ENCODE results near the gene TRIP11.

The TRIP11 gene

GRCh38 chr14:91983588-91983987 lies 56.3 kb downstream of the TRIP11 start:
- H2AFZ ChIP-seq (ENCODE audit: low read length, unreplicated experiment) = no peak overlapping the region
- peaks cover 54% of the 10 kb centered on the region for H3K4me1 ChIP-seq (ENCODE audit: control insufficient read depth, insufficient read depth, low read length, unreplicated experiment)
- H3K27me3 ChIP-seq (ENCODE audit: insufficient read depth, low read length) = no peaks in the 10 kb centered on the region
- H3K27ac ChIP-seq (ENCODE audit: low read depth, low read length) = peak overlapping the region; percentile 92
- peaks cover 29% of the 10 kb centered on the region; the same call in 1 of the 2 replicates for H3K36me3 ChIP-seq (ENCODE audit: insufficient read depth, low read length)
- peaks cover 8% of the 10 kb centered on the region for H3K79me2 ChIP-seq (ENCODE audit: control insufficient read depth, insufficient read depth, low read length, unreplicated experiment)
- no peak overlapping the region for H3K4me3 ChIP-seq (ENCODE audit: low read depth, low read length)

DNA sequence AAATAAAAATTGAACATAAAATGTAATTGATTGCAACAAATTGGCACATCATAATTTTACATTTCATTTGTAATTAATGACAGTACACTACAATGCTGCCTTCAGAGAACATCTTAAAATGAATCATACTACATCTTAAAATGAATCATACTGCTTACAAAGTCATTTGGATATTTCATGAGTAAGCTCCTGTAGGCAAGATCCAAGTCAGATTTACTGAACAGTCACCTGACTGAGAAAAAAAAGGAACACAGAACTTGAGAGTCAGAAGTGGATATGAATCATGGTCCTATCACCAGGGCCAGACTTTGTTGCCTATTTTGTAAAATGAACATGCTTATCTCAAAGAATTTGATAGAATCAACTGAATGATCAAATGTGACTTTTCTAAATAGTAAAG lies 59.7 kb downstream of the TRIP11 start:
- H3K27me3 ChIP-seq (ENCODE audit: insufficient read depth, low read length) = no peaks in the 10 kb centered on the region
- H3K4me3 ChIP-seq (ENCODE audit: low read depth, low read length) = no peak overlapping the region
- peak overlapping the region; percentile 68 for H3K27ac ChIP-seq (ENCODE audit: low read depth, low read length)
- H2AFZ ChIP-seq (ENCODE audit: low read length, unreplicated experiment) = no peak overlapping the region
- H3K4me1 ChIP-seq (ENCODE audit: control insufficient read depth, insufficient read depth, low read length, unreplicated experiment) = peaks cover 38% of the 10 kb centered on the region
- H3K36me3 ChIP-seq (ENCODE audit: insufficient read depth, low read length) = peaks cover 24% of the 10 kb centered on the region
- H3K79me2 ChIP-seq (ENCODE audit: control insufficient read depth, insufficient read depth, low read length, unreplicated experiment) = peaks cover 8% of the 10 kb centered on the region

GRCh38 chr14:91977884-91978283 lies 62.0 kb downstream of the TRIP11 start:
- Histone ChIP-seq H3K4me1 (ENCODE audit: control insufficient read depth, insufficient read depth, low read length, unreplicated experiment) (peaks cover 15% of the 10 kb centered on the region), H3K27me3 (ENCODE audit: insufficient read depth, low read length) (no peaks in the 10 kb centered on the region), H3K4me3 (ENCODE audit: low read depth, low read length) (no peak overlapping the region), H3K79me2 (ENCODE audit: control insufficient read depth, insufficient read depth, low read length, unreplicated experiment) (peaks cover 8% of the 10 kb centered on the region), H2AFZ (ENCODE audit: low read length, unreplicated experiment) (no peak overlapping the region), H3K36me3 (ENCODE audit: insufficient read depth, low read length) (peaks cover 32% of the 10 kb centered on the region), H3K27ac (ENCODE audit: low read depth, low read length) (no peak overlapping the region)

- Histone ChIP-seq H3K4me3 (ENCODE audit: low read depth, low read length) (no peak overlapping the region), H2AFZ (ENCODE audit: low read length, unreplicated experiment) (no peak overlapping the region), H3K36me3 (ENCODE audit: insufficient read depth, low read length) (peaks cover 33% of the 10 kb centered on the region), H3K4me1 (ENCODE audit: control insufficient read depth, insufficient read depth, low read length, unreplicated experiment) (peaks cover 12% of the 10 kb centered on the region), H3K27me3 (ENCODE audit: insufficient read depth, low read length) (no peaks in the 10 kb centered on the region), H3K27ac (ENCODE audit: low read depth, low read length) (no peak overlapping the region), H3K79me2 (ENCODE audit: control insufficient read depth, insufficient read depth, low read length, unreplicated experiment) (peaks cover 4% of the 10 kb centered on the region)
Observed at GRCh38 chr14:91975763-91976162, 64.1 kb downstream of the TRIP11 start.

- Histone ChIP-seq H3K27ac (ENCODE audit: low read depth, low read length) (no peak overlapping the region), H3K4me3 (ENCODE audit: low read depth, low read length) (no peak overlapping the region), H3K27me3 (ENCODE audit: insufficient read depth, low read length) (no peaks in the 10 kb centered on the region), H2AFZ (ENCODE audit: low read length, unreplicated experiment) (no peak overlapping the region), H3K36me3 (ENCODE audit: insufficient read depth, low read length) (peaks cover 23% of the 10 kb centered on the region), H3K4me1 (ENCODE audit: control insufficient read depth, insufficient read depth, low read length, unreplicated experiment) (no peaks in the 10 kb centered on the region), H3K79me2 (ENCODE audit: control insufficient read depth, insufficient read depth, low read length, unreplicated experiment) (no peaks in the 10 kb centered on the region)
Observed at GRCh38 chr14:91971188-91971778, 68.6 kb downstream of the TRIP11 start.

- H3K4me3 ChIP-seq (ENCODE audit: low read depth, low read length) = no peak overlapping the region
- peaks cover 14% of the 10 kb centered on the region for H3K4me1 ChIP-seq (ENCODE audit: control insufficient read depth, insufficient read depth, low read length, unreplicated experiment)
- H3K27me3 ChIP-seq (ENCODE audit: insufficient read depth, low read length) = no peaks in the 10 kb centered on the region
- H3K36me3 ChIP-seq (ENCODE audit: insufficient read depth, low read length) = peaks cover 12% of the 10 kb centered on the region
- H3K27ac ChIP-seq (ENCODE audit: low read depth, low read length) = no peak overlapping the region
- no peak overlapping the region for H2AFZ ChIP-seq (ENCODE audit: low read length, unreplicated experiment)
- no peaks in the 10 kb centered on the region for H3K79me2 ChIP-seq (ENCODE audit: control insufficient read depth, insufficient read depth, low read length, unreplicated experiment)
Observed at GRCh38 chr14:91968280-91968679, 71.6 kb downstream of the TRIP11 start.

- Histone ChIP-seq H3K79me2 (ENCODE audit: control insufficient read depth, insufficient read depth, low read length, unreplicated experiment) (no peaks in the 10 kb centered on the region), H3K4me3 (ENCODE audit: low read depth, low read length) (no peak overlapping the region), H3K27ac (ENCODE audit: low read depth, low read length) (peak overlapping the region; percentile 90), H3K4me1 (ENCODE audit: control insufficient read depth, insufficient read depth, low read length, unreplicated experiment) (peaks cover 19% of the 10 kb centered on the region), H3K36me3 (ENCODE audit: insufficient read depth, low read length) (no peaks in the 10 kb centered on the region; the same call in 1 of the 2 replicates), H2AFZ (ENCODE audit: low read length, unreplicated experiment) (no peak overlapping the region), H3K27me3 (ENCODE audit: insufficient read depth, low read length) (no peaks in the 10 kb centered on the region)
Observed at GRCh38 chr14:91964724-91965123, 75.1 kb downstream of the TRIP11 start.

DNA sequence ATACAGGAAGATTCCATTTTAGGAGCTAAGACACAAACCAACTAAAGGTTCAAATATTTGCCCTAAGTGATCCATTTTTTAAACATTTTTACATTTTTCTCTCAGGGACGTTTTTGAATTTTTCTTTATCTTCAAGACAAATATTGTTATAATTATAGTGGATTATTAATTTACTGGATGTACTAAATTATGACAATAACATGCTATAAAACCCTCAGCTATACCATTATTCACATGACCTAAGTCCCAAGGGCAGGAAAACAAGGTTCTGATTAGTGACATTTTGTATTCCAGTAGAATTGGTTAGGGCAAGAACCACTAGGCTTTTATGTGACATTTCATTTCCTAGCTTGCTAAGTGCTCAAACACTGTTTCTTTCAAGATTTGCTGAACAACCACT lies 75.8 kb downstream of the TRIP11 start:
- Histone ChIP-seq H2AFZ (ENCODE audit: low read length, unreplicated experiment) (no peak overlapping the region), H3K4me3 (ENCODE audit: low read depth, low read length) (no peak overlapping the region), H3K79me2 (ENCODE audit: control insufficient read depth, insufficient read depth, low read length, unreplicated experiment) (no peaks in the 10 kb centered on the region), H3K27me3 (ENCODE audit: insufficient read depth, low read length) (no peaks in the 10 kb centered on the region), H3K27ac (ENCODE audit: low read depth, low read length) (peak overlapping the region; percentile 90), H3K36me3 (ENCODE audit: insufficient read depth, low read length) (no peaks in the 10 kb centered on the region; the same call in 1 of the 2 replicates), H3K4me1 (ENCODE audit: control insufficient read depth, insufficient read depth, low read length, unreplicated experiment) (peaks cover 19% of the 10 kb centered on the region)

DNA sequence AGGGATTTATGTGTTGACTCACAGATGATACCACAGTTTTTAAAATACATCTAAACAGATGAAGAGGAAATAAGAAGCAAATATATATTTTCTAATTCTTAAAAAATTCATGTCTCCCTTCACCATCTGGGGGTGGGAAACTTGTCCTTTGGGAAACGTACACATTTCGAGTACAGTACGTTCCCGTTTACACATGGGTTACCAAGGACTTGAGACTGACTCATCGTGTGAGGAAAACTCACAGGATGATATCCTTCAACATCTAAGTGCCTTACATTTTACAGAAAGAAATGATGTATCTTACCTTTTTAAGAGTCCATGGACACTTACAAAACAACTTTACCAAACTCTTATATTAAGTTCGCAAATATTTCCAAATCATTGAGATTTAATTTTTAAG lies 76.4 kb downstream of the TRIP11 start:
- H2AFZ ChIP-seq (ENCODE audit: low read length, unreplicated experiment) = peak overlapping the region; percentile 29
- H3K27ac ChIP-seq (ENCODE audit: low read depth, low read length) = peak overlapping the region; percentile 90
- peaks cover 19% of the 10 kb centered on the region for H3K4me1 ChIP-seq (ENCODE audit: control insufficient read depth, insufficient read depth, low read length, unreplicated experiment)
- H3K79me2 ChIP-seq (ENCODE audit: control insufficient read depth, insufficient read depth, low read length, unreplicated experiment) = no peaks in the 10 kb centered on the region
- no peaks in the 10 kb centered on the region; the same call in 1 of the 2 replicates for H3K36me3 ChIP-seq (ENCODE audit: insufficient read depth, low read length)
- no peak overlapping the region for H3K4me3 ChIP-seq (ENCODE audit: low read depth, low read length)
- no peaks in the 10 kb centered on the region for H3K27me3 ChIP-seq (ENCODE audit: insufficient read depth, low read length)

DNA sequence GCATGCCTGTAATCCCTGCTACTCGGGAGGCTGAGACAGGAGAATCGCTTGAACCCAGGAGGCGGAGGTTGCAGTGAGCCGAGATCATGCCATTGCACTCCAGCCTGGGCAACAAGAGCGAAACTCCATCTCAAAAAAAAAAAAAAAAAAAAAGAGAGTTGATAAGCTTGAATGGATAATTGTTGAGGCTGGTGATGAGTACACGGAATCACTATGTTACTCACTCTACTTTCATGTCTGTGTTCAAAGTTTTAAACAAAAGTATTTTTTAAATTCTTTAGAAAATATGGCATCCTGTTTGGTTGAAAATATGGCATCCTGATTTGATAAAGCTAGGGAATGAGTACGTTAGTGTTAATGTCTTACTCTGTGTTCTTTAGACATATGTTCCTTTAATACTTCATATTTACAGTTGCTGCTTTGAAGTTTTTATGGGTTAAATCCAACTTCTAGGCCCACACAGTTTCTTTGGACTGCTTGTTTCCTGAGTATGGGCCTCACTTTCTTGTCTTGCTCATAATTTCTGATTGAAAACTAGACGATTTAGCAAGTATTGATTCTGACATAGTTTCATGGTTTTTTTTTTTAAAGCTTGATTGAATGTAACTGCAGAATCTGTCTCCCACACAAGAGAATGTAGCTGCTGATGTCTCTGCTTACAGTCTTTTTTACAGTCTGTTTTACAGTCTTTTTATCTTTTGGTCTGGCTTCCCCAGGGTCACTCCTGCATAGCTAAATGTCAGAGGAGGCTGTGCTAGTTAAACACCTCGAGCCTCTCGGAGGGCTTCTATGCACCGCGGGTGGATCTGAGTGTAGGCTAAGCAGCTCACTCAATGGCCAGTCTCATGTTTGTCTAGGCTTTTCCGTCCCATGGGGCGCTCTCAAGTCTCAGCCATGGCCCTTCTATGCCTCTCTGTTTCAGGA lies 78.3 kb downstream of the TRIP11 start:
- Histone ChIP-seq H3K36me3 (ENCODE audit: insufficient read depth, low read length) (no peaks in the 10 kb centered on the region), H3K79me2 (ENCODE audit: control insufficient read depth, insufficient read depth, low read length, unreplicated experiment) (no peaks in the 10 kb centered on the region), H3K27me3 (ENCODE audit: insufficient read depth, low read length) (no peaks in the 10 kb centered on the region), H3K4me3 (ENCODE audit: low read depth, low read length) (no peak overlapping the region), H3K27ac (ENCODE audit: low read depth, low read length) (peak overlapping the region; percentile 23; the same call in 1 of the 2 replicates), H3K4me1 (ENCODE audit: control insufficient read depth, insufficient read depth, low read length, unreplicated experiment) (peaks cover 19% of the 10 kb centered on the region), H2AFZ (ENCODE audit: low read length, unreplicated experiment) (no peak overlapping the region)

All from ACC112 (cell line).